Activated CD8-positive, alpha-beta memory T cell treated with anti-CD3 and anti-CD28 coated beads, Interleukin-2, amount 50 U/mL, for 1 hour (primary cell): ENCODE measurements around the gene MAGI3.
"Not testable (repeated sequence)": the region's sequence is repeated elsewhere in the genome, so short reads cannot be mapped to it uniquely, and the experiment has no call there.

Experiments used
- DNase-seq: peaks from one replicate; pipeline ENCODE4 v3.0.0-alpha.2; 2020; ENCODE audit errors: extremely low read depth

MAGI3 gene

GRCh38 chr1:113399062-113399583, 8.8 kb downstream of the MAGI3 start:
- no peak for DNase-seq

- no peak for DNase-seq
Observed at GRCh38 chr1:113401067-113401466, 10.8 kb downstream of the MAGI3 start.

GRCh38 chr1:113401728-113402127, 11.4 kb downstream of the MAGI3 start:
- no peak for DNase-seq

GRCh38 chr1:113403065-113403464, 12.8 kb downstream of the MAGI3 start:
- no peak for DNase-seq

GRCh38 chr1:113405573-113405972, 15.3 kb downstream of the MAGI3 start:
- DNase-seq = no peak

GRCh38 chr1:113406149-113406548, 15.8 kb downstream of the MAGI3 start:
- not testable (repeated sequence) for DNase-seq

- DNase-seq = no peak
Observed at GRCh38 chr1:113409363-113409762, 19.0 kb downstream of the MAGI3 start.

GRCh38 chr1:113412020-113412419, 21.7 kb downstream of the MAGI3 start:
- DNase-seq = not testable (repeated sequence)

GRCh38 chr1:113415310-113416070, 25.2 kb downstream of the MAGI3 start:
- DNase-seq = no peak

GRCh38 chr1:113416071-113416470, 25.8 kb downstream of the MAGI3 start:
- DNase-seq = not testable (repeated sequence)

- DNase-seq = no peak
Observed at GRCh38 chr1:113416496-113416895, 26.2 kb downstream of the MAGI3 start.

GRCh38 chr1:113422315-113423068, 32.2 kb downstream of the MAGI3 start:
- DNase-seq = no peak

- DNase-seq = no peak
Observed at GRCh38 chr1:113423826-113424225, 33.5 kb downstream of the MAGI3 start.

- no peak for DNase-seq
Observed at GRCh38 chr1:113429461-113430153, 39.3 kb downstream of the MAGI3 start.

- no peak for DNase-seq
Observed at GRCh38 chr1:113433184-113433583, 42.9 kb downstream of the MAGI3 start.

GRCh38 chr1:113434081-113434873, 44.0 kb downstream of the MAGI3 start:
- no peak for DNase-seq

GRCh38 chr1:113434874-113435175, 44.5 kb downstream of the MAGI3 start:
- no peak for DNase-seq

- DNase-seq = no peak
Observed at GRCh38 chr1:113437554-113438341, 47.4 kb downstream of the MAGI3 start.

GRCh38 chr1:113438505-113439276, 48.4 kb downstream of the MAGI3 start:
- DNase-seq = no peak

GRCh38 chr1:113439277-113439670, 49.0 kb downstream of the MAGI3 start:
- no peak for DNase-seq
